C4-2B (cell line): Measurements from ENCODE around the gene UBE2V1.

Experiments used
- CTCF ChIP-seq: fragments of 450-650 bp; conservative IDR thresholded peaks from 2 replicates; pipeline ENCODE4 v1.5.1; 2017; ENCODE audit warnings: mild to moderate bottlenecking
- ZFX ChIP-seq: fragments of 450-650 bp; IDR thresholded peaks from 2 replicates; pipeline ENCODE4 v1.6.1; 2017

GRCh38 chr20:50089787-50090177 lies 23.2 kb downstream of the UBE2V1 start:
- TF ChIP-seq CTCF = no peak
- no peak for TF ChIP-seq ZFX
